H7 (cell line): Measurements from ENCODE around the gene SLC25A36. TPM values are rescaled to one million over a fixed set of nuclear protein-coding genes. Genes with fewer than 3 reads are reported as not detected.
A peak's percentile ranks its signal among the peaks of the same experiment; 100 is the strongest.
"Not testable (repeated sequence)": the region's sequence is repeated elsewhere in the genome, so short reads cannot be mapped to it uniquely, and the experiment has no call there.

Experiments
- DNase-seq: peaks from one replicate; pipeline ENCODE4 v3.0.0; 2012
- H3K27me3 ChIP-seq: 2 replicates; pipeline ENCODE4 v1.6.0; 2011; ENCODE audit warnings: mild to moderate bottlenecking, low read length; ENCODE audit not compliant: control insufficient read depth, insufficient read depth
- H3K36me3 ChIP-seq: replicated peaks from 2 replicates; pipeline ENCODE4 v1.5.1; 2011; ENCODE audit warnings: low read length; ENCODE audit not compliant: control insufficient read depth, insufficient read depth
- H3K4me3 ChIP-seq: 2 replicates; pipeline ENCODE4 v1.5.1; 2011; ENCODE audit warnings: low read depth, mild to moderate bottlenecking, control low read depth, low read length, moderate library complexity; ENCODE audit not compliant: insufficient read depth
- total RNA-seq: library from RNA; depleted of rRNA; stranded (reverse); fragments of >200 nt; shearing (Covaris generic); gene quantifications from 2 replicates; pipeline ENCODE4 v1.2.3, GENCODE V29; 2014

The SLC25A36 gene
- total RNA-seq, 1 experiment from 2014 or later, result 49.1 TPM

- DNase-seq, H3K27me3 ChIP-seq, H3K4me3 ChIP-seq, H3K36me3 ChIP-seq: not testable (repeated sequence)
Measured at GRCh38 chr3:140994861-140995260, 53.2 kb downstream of the SLC25A36 start.

DNA sequence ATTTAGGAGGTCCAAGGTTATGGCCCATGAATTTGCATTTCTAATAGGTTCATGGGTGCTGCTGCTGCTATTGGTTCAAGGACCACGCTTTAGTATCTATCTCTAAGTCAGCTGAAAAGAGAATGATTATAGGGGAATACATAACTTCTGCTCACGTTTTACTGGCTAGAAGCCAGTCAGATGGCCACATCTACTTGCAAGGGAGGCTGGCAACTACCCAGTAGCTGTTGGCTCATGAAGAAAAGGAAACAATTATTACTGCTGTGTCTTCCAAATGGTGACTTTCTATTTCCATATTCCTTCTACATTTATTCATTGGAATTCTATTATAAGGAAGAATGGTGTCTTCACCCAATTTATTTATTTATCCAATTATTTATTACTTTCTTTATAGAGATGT lies 54.2 kb downstream of the SLC25A36 start:
- no peaks in the 10 kb centered on the region for H3K36me3 ChIP-seq
- H3K27me3 ChIP-seq, result no peaks in the 10 kb centered on the region
- H3K4me3 ChIP-seq, result no peak overlapping the region
- no peak for DNase-seq

GRCh38 chr3:141000027-141000663 lies 58.5 kb downstream of the SLC25A36 start:
- H3K36me3 ChIP-seq, result no peaks in the 10 kb centered on the region
- no peaks in the 10 kb centered on the region for H3K27me3 ChIP-seq
- H3K4me3 ChIP-seq, result no peak overlapping the region
- peak; percentile 58 for DNase-seq

DNA sequence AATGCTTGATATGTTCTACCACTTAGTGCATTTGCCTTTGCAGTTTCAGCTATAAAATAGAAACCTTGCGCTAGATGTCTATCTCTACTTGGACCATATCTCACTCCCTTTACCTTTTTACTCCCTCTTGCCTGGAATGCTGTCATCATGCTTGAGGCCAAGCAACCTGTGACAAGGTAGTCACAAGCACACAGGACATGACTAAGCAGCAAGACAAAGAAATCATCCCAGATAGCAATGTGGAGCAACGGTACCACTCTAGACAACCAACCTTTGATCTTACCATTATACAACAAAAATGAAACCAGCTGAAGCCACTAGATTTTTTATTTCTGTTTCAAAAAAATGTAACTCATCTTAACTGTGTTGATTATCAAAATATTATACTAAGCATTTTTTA lies 59.0 kb downstream of the SLC25A36 start:
- no peak overlapping the region for H3K4me3 ChIP-seq
- no peak for DNase-seq
- no peaks in the 10 kb centered on the region for H3K36me3 ChIP-seq
- no peaks in the 10 kb centered on the region for H3K27me3 ChIP-seq

- DNase-seq, result no peak
Measured at GRCh38 chr3:141006344-141006743, 64.7 kb downstream of the SLC25A36 start.

DNA sequence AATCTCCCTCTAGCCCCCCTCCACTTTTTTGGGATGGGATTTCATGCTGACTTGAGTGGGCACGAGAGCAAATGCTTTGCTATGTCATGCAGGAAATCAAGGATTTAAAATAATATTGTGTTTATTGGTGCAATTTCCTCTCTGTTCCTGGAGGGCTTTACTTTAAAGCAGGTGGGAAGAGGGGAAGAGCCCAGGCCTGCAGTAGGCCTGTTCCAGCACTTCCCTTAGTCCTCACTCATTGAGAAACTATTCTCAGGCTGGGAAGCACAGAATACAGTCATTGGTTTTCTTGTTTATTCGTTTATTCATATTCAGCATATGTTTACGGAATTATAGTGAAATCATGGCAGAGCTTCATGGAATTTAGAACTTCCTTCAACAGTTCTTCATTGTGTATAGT lies 67.9 kb downstream of the SLC25A36 start:
- no peak overlapping the region for H3K4me3 ChIP-seq
- H3K36me3 ChIP-seq, result no peaks in the 10 kb centered on the region
- H3K27me3 ChIP-seq, result no peaks in the 10 kb centered on the region; the same call in 1 of the 2 replicates
- DNase-seq, result no peak

More at GRCh38 chr3:141006344-141006743, 64.7 kb downstream of the SLC25A36 start:
- no peaks in the 10 kb centered on the region for H3K36me3 ChIP-seq
- H3K4me3 ChIP-seq, result no peak overlapping the region
- no peaks in the 10 kb centered on the region; the same call in 1 of the 2 replicates for H3K27me3 ChIP-seq

DNA sequence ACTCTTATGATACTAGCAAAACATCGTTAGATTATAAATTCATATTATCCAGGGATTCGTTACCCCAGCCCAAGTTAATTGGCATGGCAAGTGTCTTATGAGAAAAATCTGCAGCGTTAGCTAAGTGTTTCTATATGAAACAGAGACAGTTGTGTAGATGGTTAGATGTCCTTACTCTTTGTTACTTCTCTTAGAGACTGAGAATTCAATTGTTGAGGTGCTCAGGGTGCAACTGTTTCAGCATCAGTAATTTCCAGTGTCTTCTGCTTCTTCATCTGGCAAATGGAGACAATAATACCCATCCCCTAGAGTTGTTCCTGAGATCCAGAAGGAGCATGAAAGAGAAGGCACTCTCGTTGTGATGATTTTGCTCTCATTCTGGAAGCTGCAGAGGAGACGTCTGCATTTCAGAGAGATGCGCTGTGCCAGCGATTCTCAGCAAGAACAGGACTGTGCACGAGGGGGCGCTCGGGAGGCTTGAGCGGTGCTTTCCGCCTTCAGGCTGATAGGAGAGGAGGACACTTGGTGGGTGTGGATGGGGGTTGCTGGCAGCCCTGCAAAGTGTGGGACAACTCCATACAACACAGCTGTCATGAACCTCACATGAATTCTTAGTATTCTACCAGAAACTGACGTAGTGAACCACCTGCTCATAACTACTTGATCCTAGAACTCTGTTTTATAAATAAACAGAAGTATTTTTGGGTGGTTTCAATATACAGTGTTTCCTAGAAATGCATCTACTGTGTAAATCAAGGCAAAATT lies 69.8 kb downstream of the SLC25A36 start:
- Histone ChIP-seq H3K36me3 (no peaks in the 10 kb centered on the region), H3K27me3 (no peaks in the 10 kb centered on the region; the same call in 1 of the 2 replicates), H3K4me3 (no peak overlapping the region)
- peak; percentile 69 for DNase-seq

- no peak overlapping the region for H3K4me3 ChIP-seq
- no peaks in the 10 kb centered on the region for H3K36me3 ChIP-seq
- DNase-seq, result no peak
- no peaks in the 10 kb centered on the region; the same call in 1 of the 2 replicates for H3K27me3 ChIP-seq
Measured at GRCh38 chr3:141011997-141012262, 70.3 kb downstream of the SLC25A36 start.

DNA sequence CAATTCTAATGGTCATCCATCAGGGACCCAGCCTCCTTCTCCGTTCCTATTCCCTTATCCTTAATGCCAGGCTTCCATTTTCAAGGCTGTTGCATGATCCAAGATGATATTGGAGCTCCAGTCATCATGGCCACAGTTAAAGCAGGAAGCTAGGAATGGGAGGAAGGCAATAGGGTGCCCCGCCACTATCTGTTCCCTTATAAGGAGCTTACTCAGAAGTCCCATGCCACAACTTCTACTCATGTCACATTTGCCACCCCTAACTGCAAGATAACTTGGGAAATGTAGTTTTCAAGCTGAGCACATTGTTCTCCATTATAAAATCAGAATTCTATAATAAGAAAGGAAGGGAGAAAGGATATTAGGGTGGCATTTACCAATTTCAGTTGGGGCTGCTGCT lies 70.9 kb downstream of the SLC25A36 start:
- H3K27me3 ChIP-seq, result no peaks in the 10 kb centered on the region; the same call in 1 of the 2 replicates
- no peak overlapping the region for H3K4me3 ChIP-seq
- DNase-seq, result peak; percentile 29
- no peaks in the 10 kb centered on the region for H3K36me3 ChIP-seq

GRCh38 chr3:141015481-141015880 lies 73.8 kb downstream of the SLC25A36 start:
- Histone ChIP-seq H3K4me3 (no peak overlapping the region), H3K36me3 (no peaks in the 10 kb centered on the region), H3K27me3 (no peaks in the 10 kb centered on the region; the same call in 1 of the 2 replicates)
- no peak for DNase-seq

- not testable (repeated sequence) for H3K4me3 ChIP-seq, DNase-seq, H3K36me3 ChIP-seq, H3K27me3 ChIP-seq
Measured at GRCh38 chr3:141017366-141018322, 76.0 kb downstream of the SLC25A36 start.

DNA sequence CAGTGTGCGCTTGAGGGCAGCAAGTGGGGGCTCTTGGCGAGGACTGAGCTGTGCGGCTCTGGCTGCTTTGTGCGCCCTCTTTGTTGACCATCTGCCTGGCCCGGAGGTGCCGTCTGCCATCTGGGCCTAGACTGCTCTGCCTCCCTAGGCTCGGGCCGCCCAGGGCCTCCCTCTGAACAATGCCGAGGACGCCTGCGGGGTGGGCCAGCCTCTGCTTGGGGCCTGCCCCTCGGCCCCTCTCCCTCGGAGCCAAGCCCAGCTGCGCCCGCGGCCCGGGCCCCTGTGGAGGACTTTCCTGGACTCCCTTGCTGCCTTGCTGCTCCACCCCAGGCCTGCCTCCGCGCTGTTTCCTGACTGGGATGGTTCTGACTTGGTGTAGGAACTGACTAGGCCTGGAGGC lies 77.6 kb downstream of the SLC25A36 start:
- Histone ChIP-seq H3K27me3 (no peaks in the 10 kb centered on the region), H3K4me3 (no peak overlapping the region), H3K36me3 (no peaks in the 10 kb centered on the region)
- DNase-seq, result peak; percentile 24

DNA sequence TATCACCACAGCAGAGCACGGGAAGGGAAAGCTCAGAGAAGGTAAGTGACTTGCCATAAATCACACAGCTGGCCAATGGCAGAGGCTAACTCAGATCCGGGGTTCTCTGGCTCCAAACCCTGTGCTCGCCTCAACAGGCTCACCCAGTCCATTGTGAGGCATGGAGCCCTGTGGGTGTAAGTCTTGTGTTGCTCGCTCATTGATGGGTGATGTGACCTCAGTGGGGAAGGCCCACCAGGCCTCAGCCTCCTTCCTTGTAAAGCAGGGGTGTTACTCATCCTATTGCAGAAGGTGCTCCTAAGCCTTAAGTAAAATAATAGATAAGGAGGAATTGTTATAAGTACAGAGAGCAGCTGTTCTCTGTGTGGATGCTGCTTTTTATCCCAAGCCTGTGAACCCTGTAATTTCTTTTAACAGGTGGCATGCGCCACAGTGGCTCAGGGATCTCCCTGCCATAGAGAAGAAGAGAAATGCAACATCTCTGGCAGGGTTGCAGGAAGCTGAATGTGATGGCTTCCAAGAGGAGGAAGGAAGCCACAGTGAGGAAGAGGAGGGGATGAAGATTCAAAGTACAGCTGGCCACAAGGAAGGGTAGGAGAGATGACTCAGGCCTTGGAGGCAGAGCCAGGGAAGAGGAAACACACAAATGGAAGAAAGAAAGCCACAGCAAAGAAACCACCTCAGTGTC lies 78.7 kb downstream of the SLC25A36 start:
- Histone ChIP-seq H3K36me3 (no peaks in the 10 kb centered on the region), H3K27me3 (no peaks in the 10 kb centered on the region), H3K4me3 (no peak overlapping the region)
- DNase-seq, result no peak

DNA sequence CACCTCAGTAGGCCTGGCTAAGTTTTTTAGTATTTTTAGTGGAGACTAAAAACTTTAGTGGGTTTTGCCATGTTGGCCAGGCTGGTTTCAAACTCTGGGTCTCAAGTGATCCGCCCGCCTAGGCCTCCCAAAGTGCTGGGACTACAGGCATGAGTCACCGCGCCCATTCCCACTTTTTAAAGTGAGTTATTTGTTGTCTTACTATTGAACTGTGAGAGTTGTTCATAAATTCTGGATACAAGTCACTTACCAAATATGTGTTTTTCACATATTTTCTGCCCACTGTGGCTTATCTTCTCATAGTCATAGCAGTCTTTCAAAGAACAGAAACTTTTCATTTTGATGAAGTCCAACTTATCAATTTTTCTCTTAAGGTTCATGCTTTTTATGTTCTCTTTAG lies 79.6 kb downstream of the SLC25A36 start:
- no peak for DNase-seq
- Histone ChIP-seq H3K36me3 (no peaks in the 10 kb centered on the region), H3K27me3 (no peaks in the 10 kb centered on the region), H3K4me3 (no peak overlapping the region)
